IPS-NIHi7 (cell line): ENCODE data around the gene ECSCR.

ENCODE experiments used
- DNase-seq: peaks from one replicate; pipeline ENCODE4 v3.0.0; 2012; ENCODE audit warnings: mixed read lengths; ENCODE audit errors: extremely low spot score

Gene ECSCR

DNA sequence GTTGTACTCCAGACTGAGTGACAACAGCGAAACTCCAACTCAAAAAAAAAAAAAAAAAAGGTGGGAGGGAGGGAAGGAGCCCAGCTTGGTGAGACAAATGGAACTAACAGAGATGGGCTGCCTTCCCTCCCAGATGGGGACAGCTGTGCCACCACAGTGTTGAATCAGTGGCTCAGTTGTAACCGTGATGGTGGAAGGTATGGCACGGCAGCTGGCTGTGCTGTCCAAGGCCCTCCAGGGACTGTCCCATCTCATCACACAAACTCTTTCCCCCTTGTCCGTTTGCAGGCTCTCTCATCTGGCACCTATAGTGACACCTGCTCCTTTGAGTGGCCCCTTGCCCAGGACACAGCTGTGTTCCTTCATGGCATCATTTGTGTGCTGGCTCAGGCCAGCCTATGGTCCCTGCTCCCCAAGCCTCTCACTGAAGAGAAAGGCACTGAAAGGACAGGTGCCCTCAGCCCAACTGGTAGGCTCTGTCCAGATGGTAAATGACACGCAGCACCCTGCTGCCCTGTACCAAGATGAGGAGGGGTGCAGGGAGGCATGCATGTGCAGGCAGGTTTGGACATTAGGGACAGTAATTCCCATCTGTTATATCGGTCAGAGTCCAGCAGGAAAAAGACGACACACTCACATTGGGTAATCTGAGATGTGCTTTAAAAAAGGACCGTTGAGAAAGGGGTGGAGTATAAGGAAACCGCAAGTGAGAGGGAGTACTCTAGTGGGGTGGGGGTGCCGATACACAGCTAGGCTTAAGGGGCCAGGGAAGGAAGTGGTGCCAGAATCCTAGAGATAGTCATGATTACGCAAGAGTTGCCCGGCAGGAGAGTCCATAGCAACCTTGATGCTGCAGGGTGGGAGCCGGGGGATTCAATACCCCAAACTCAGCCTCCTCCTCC is 12.6 kb upstream of the ECSCR start:
- no peak for DNase-seq

DNA sequence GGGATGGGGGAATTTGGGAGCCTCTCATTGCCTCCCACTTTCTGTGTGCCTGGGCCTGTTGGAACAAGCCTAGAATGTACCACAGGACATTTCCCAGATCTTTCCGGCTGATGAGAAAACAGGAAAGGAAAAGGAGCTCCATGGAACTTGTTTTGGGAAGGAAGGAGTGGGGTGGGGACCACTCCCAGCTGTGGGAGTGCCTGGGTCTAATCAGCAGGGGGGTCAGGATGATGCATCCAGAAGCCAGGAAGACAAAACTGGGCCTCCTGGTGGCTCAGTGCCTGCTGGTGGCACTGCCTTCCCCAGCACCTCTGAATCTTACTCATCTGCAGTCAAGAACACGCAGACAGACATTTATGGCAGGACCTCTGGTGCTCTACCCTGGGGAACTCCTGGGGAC is 11.0 kb upstream of the ECSCR start:
- peak; percentile 23 for DNase-seq

DNA sequence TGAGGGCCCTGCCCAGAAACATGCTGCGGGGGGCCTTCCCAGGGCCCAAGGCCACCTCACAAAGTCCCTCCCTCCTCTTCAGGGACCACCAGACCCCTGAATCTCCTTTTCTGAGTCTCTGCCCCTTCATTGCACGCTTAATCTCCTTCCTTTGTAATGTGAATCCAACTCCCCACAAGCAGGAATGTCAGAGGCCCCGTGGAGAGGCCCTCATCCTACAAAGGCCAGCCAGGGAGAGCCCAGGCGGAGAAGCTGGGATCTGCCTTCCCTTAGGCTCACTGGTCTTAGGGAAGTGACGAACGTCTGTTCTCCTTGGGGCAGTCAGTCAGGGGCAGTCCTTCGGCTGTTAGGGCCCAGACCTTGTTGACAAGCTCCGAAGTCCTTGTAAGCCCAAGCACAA is 10.6 kb upstream of the ECSCR start:
- peak; percentile 83 for DNase-seq

DNA sequence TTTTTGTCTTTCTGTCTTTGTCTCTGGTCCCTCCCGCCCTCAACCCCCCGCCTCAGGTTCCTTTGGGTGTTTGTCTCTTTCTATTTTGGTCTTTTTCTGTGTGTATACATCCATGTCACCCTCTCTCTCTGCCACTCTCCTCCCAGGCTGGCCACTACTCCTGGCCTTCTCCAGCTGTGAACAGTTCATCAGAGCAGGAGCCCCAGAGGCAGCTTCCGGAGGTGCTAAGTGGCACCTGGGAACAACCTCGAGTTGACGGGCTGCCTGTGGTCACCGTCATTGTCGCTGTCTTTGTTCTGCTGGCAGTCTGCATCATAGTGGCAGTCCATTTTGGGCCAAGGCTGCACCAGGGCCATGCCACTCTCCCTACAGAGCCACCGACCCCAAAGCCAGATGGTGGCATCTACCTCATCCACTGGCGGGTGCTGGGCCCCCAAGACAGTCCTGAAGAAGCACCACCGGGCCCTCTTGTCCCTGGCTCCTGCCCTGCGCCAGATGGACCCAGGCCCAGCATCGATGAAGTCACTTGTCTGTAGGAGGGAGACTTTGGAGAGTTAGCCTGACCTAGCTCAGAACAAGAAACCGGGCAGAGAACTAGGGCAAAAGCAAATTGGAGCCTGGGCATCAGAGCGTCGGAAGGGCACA is 10.0 kb upstream of the ECSCR start:
- DNase-seq = peak; percentile 21

DNA sequence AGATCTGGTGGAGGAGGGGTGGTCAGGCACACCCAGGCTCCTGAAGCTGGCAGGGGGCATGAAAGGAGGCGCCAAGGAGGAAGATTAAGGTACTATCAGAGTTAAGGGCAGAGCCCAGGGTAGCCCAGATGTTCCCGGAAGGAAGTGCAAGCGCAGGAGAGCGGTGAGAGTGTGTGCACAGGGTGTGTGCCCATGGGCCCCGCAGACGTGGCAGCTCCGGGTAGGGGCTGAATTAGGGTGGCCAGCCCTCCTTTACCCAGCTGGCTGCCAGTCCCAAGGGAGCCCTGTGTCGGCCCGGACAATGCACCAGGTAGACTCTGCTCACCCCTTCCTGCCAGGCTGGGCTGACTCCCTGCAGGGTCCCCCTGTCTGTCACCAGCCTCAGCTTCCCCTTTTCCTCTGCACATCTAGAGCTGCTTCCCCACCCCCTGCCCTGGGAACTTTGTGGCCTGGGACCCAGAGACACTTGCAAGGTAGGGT is 8.3 kb upstream of the ECSCR start, which contains the start of gene SMIM33:
Gene SMIM33, plus strand, starts transcription at position 184 of the 480 bp plus-strand sequence. Its CDS starts 118 bp downstream, at position 302.
- peak; percentile 8 for DNase-seq

DNA sequence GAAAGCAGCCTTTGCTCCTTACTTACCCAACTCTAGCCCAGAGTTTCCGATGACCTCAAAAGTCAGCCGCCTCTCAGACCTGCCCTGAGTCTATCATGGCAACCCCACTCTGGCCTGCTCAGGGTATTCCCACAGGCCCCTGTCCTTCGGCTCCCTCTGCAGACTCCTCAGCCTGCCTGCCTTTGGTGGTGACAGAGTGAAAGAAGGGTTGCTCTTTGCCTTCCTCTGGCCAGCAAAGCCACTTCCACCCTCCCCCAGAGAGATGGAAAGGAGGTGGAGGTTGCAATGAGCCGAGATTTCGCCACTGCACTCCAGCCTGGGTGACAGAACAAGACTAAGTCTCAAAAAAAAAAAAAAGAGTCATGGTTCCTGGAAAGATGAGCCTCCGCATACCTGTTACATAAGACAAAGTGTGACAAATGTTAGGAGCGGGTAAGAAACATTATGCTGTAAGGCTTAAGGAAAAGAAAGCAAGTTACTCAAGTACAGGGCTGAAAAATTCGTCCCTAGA is 5.9 kb upstream of the ECSCR start:
- DNase-seq = peak; percentile 66

DNA sequence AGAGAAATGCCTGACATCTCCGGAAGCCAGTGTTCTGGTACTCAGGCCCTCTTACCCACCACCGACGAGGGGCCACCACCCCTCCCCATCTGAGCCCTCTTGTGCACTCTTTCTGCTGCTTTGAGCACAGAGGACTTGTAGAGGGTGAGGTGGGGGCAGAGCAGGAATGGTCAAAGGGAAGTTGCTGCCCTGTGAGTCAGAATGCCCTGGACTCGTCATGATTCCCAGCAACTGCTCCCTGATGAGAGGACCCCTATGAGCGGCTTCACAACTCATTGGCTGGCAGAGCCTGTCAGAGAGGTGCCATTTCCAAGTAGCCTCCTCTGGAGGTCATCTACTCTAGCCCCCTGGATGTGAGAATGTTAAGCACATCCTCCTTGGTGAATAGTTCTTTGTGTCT is 845 bp downstream of the ECSCR start:
- peak; percentile 21 for DNase-seq

DNA sequence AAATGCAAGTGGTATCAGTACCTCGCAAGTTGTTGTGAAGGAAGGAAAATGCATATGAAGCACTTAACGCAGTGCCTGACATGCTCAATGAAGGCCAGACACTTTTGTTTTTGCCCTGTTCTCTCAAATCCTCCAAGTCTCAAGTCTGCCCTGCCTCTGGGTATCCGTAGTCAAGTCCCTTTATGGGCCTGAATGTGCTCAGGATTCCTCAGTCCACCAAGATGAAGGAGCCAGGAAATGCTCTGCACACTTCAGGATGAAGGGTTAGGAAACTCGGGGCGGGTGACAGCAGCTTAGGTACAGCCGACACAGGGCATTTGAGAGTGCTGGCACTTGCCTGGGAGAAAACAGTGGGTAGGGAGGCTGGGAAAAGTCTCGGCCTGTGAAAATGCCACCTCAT is 1.4 kb downstream of the ECSCR start:
- peak; percentile 8 for DNase-seq

DNA sequence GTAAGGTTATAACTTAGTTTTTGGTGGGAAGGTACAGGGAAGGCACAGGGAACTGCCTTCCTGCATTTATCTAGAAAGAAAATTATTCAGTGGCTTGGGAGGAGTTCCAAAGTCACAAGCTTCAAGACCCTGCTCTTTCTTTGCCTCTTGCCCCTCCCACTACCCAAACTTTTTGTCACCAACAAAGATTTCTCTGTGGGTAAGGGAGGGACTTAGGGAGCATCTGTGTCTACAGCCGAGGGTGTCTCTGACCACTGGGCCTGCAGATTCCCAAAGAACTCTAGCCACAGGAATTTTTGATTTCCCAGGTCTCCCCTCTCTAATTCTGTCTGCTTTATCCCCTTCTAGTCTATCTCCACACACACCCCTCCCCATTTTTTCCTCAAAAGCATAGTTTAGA is 2.1 kb downstream of the ECSCR start:
- DNase-seq = no peak

DNA sequence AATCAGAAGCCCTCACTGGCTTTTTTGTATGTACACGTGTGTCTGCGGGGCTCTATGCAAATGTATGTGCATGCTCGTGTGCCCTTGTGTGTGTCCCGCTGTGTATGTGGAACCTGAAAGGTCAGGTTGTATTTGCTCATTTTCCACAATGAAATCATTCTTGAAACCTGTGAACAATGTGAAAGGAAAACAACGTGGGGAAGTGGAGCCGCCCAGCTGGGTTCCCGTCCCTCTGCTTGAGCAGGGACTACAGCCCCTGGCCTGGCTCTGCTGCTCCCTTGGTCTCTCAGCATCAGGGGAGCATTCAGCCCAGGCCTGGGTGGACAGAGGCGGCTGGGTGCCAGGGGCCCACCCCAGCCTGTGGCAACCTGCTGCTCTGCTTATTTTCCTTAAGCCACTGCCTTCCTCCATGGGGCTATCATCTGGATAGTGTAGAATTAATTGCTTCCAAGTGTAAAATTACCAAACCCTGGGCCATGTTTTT is 3.0 kb downstream of the ECSCR start:
- DNase-seq = peak; percentile 18

DNA sequence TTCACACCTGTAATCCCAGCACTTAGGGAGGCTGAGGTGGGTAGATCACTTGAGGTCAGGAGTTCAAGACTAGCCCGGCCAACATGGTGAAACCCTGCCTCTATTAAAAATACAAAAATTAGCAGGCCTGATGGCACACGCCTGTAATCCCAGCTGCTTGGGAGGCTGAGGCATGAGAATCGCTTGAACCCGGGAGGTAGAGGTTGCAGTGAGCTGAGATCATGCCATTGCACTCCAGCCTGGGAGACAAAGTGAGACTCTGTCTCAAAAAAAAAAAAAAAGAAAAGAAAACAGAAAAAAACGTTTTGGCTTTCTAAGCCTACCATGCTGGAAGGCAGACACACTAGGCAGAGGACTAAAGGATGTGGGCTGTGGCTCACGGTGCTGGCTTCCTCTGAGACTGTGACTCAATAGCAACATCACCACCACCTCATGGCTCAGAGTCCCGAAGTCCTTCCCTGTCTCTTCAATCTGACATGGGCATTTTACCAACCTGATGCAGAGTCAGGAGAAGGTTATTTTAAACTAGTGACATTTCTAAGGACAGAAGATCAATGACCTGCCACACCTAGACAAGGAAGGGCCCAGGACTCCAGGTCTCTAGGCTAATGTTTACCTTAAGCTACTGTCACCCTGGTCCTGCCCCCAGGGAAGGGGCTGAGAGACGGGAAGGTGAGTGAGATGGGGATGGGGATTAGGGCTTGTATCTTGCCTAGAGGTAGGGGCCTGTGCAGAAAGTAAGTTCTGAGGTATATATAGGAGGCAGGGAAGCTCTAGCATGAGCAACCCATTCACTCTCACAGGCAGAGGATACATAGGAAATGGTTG is 3.7 kb downstream of the ECSCR start:
- peak; percentile 16 for DNase-seq

DNA sequence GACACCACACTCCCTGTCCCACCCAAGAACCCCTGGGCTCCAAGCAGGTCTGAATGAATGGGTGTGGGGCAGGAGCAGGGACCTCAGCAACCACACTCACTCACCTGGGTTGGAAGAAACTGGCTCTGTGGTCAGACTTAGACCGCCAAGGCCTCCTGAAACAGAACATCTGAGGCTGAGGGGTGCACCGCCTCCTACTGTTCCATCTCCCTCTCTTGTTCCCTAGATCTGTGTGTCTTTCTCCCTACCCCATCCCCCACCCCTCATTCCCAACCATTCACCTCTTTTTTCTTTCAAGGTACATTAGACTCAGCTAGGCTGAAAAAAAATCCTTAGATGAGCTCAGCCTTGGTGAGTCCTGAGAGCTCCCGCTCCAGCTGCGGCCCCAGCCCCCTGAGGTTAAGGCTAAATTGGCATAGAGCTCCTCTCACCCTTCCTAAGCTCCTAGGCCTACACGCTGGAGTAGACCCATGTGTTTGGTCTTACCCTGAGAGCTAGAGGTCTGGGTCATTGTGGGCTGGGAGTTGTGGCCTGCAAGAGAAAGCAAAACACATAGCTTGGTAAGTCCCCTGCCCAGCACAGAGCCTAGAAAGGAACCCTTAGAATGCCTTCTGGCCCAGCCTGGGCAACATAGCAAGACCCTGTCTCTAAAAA is 4.8 kb downstream of the ECSCR start:
- DNase-seq = peak; percentile 9

DNA sequence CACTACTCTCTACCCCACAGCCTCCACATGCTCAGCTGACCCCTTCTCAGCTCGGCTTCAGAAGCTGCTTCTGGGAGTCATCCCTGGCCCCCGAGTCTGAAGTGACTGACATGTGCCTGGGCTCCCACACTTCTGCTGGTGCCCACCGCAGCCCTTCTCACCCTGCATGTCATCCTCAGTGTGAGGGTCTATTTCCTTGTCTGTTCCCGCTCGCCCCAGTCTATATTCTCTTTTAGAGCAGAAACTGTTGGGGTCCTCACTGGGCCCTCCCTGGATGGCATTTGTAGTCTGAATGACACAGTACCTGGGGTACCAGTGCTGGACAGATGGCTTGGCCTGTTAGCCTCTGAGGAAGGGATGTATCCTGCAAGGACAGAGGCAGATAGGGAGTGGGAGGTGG is 5.3 kb downstream of the ECSCR start:
- no peak for DNase-seq

DNA sequence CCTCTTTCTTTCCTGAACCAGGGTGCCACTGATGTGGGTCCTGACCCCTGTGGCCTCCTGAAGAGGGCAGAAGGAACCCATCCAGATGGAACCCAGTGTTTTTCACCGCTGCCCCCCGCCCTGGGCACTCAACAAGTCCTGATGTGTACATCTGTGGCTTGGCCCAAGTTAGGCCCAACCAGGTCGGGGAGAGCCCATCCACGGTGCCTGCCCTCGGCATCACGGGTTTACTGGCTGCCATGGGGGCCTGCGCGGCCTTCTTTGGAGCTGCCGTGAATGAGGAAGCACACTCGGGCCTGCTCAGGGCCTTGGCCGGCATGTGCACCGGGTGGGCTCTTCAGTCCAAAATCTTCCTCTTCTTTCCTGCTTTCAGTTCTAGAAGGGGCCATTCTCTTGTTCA is 5.8 kb downstream of the ECSCR start:
- no peak for DNase-seq

DNA sequence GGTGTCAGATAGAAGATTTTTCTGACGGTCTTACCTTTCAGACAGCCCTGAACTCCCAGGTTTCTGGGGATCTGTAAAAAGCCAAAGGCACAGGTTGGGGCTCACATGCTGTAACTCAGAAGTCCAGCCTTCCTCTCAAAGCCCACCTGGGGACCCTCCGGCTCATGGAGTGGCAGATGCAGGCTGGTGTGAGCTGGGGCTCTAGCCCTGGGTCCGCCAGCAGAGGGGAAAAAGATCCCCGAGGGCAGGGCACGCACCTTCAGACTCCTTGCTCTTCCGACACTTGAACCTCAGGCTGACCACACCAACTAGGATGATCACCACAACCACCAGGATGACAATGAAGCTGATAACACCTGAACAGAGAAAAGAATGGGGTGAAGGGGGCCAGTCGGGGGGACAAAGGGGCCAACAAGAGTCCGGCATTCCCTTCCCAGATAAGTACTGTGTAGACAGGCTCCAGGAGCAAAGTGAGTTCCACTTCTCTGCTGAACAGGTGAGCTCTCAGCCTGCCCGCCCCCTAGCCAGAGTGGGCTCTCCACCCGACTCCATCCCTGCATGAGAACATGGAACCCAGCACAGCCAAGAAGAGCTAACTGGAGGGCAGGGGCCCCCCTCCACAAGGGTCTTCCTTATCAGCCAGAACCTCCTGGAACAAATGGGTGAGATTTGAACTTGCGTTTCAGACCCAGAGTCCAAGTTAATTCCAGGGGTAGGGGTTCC is 7.8 kb downstream of the ECSCR start:
- DNase-seq = peak; percentile 10

DNA sequence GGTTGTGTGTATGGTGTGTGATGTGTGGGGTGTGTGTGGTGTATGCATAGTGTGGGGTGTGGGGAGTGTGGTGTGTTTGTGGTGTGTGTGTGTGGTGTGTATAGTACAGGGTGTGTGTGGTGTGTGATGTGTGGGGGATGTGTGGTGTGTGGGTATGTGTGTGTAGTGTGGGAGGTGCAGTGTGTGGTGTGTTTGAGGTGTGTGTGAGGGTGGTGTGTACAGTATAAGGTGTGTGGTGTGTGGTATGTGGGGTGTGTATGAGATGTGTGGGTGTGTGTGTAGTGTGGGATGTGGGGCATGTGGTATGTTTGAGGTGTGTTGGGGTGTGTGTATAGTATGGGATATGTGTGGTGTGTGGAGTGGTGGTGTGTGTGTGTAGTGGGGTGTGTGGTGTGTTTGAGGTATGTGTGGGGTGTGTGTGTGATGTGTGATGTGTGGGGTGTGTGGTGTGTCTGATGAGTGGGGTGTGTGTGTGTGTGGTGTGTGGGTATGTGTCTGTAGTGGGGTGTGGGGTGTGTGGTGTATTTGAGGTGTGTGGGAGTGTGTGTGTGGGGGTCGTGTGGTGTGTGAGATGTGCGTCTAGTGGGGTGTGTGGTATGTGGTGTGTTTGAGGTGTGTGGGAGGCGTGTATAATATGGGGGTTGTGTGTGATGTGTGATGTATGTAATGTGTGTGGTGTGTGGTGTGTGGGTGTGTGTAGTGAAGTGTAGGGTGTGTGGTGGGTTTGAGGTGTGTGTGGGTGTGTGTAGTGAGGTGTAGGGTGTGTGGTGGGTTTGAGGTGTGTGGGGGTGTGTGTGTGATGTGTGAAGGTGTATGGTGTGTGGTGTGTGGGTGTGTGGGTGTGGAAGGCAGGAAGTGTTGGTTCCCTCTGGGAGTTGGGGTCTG is 8.6 kb downstream of the ECSCR start:
- DNase-seq = no peak

DNA sequence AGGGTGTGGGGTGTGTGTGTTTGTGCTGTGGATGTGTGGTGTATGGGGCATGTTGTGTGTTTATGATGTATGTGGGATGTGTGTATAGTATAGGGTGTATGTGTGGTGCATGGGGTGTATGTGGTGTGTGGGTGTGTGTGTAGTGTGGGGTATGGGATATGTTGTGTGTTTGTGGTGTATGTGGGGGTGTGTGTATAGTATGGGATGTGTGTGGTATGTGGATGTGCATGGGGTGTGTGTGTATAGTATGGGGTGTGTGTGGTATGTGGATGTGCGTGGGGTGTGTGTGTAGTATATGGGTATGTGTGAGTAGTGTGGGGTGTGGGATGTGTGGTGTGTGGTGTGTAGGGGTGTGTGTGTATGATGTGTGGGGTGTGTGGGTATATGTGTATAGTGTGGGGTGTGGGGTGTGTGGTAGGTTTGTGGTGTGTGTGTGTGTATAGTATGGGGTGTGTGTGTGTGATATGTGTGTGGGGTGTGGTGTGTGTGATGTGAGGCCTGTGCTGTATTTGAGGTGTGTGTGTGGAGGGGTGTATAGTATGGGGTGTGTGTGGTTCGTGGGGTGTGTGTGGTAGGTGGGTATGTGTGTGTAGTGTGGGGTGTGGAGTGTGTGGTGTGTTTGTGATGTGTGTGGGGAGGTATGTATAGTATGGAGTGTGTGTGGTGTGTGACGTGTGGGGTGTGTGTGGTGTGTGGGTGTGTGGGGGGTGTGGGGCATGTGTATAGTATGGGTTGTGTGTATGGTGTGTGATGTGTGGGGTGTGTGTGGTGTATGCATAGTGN is 10.5 kb downstream of the ECSCR start:
- no peak for DNase-seq

DNA sequence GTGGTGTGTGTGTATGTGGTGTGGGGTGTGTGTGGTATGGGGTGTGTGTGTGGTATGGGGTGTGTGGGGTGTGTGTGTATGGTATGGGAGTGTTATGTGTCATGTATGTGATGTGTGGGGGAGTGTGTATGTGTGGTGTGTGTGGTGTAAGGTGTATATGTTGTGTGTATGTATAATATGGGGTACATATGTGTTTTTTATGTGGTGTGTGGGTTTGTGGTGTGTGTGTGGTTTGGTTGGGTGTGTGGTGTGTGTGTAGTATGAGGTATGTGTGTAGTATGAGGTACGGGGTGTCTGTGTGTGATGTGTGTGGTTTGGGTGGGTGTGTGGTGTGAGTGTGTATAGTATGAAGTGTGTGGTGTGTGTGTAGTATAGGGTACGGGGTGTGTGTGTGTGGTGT is 11.4 kb downstream of the ECSCR start:
- no peak for DNase-seq
